Neural crest cell (in vitro differentiated cells): ENCODE measurements around the gene TMEM151B. TPM values are rescaled to one million over a fixed set of nuclear protein-coding genes. Genes with fewer than 3 reads are reported as not detected.
"Not testable (repeated sequence)": the region's sequence is repeated elsewhere in the genome, so short reads cannot be mapped to it uniquely, and the experiment has no call there.

Experiments used
- DNase-seq: peaks from one replicate; pipeline ENCODE4 v3.0.0; 2021; ENCODE audit warnings: low read depth, mixed read lengths, low spot score
- H3K27ac Mint-ChIP-seq: one replicate; pipeline ENCODE4 v1.8.0; 2021; ENCODE audit warnings: mild to moderate bottlenecking, mixed read lengths; ENCODE audit not compliant: unreplicated experiment
- H3K27me3 Mint-ChIP-seq: 2 replicates; pipeline ENCODE4 v1.8.0; 2021; ENCODE audit warnings: low read depth, mild to moderate bottlenecking, mixed read lengths
- H3K36me3 Mint-ChIP-seq: 2 replicates; pipeline ENCODE4 v1.8.0; 2021; ENCODE audit warnings: low read depth, mild to moderate bottlenecking, mixed read lengths
- H3K4me1 Mint-ChIP-seq: 2 replicates; pipeline ENCODE4 v1.8.0; 2021; ENCODE audit warnings: mixed read lengths
- H3K4me3 Mint-ChIP-seq: one replicate; pipeline ENCODE4 v1.8.0; 2021; ENCODE audit warnings: mild to moderate bottlenecking, mixed read lengths
- H3K9me3 Mint-ChIP-seq: 2 replicates; pipeline ENCODE4 v1.8.0; 2021; ENCODE audit warnings: mixed read lengths
- CTCF ChIP-seq: fragments of 200-600 bp; sonication (generic); conservative IDR thresholded peaks from 2 replicates; pipeline ENCODE4 v1.5.0; 2021; ENCODE audit warnings: antibody characterized with exemption, mild to moderate bottlenecking
- total RNA-seq: library from RNA; stranded (reverse); gene quantifications from 2 replicates; pipeline ENCODE4 v1.2.1, GENCODE V29; 2021

TMEM151B gene
- total RNA-seq, 1 donor from 2014 or later: 21.2 TPM

GRCh38 chr6:44321210-44321609 is 51.0 kb downstream of the TMEM151B start:
- DNase-seq: no peak
- no peak overlapping the region for H3K27ac Mint-ChIP-seq
- no peaks in the 10 kb centered on the region for H3K9me3 Mint-ChIP-seq
- no peaks in the 10 kb centered on the region for H3K36me3 Mint-ChIP-seq
- H3K27me3 Mint-ChIP-seq: peaks cover 44% of the 10 kb centered on the region
- H3K4me3 Mint-ChIP-seq: no peak overlapping the region
- H3K4me1 Mint-ChIP-seq: no peaks in the 10 kb centered on the region
- TF ChIP-seq CTCF: no peak

GRCh38 chr6:44327096-44327495 is 56.8 kb downstream of the TMEM151B start:
- Mint-ChIP-seq H3K4me3 (no peak overlapping the region), H3K27ac (no peak overlapping the region), H3K27me3 (peaks cover 16% of the 10 kb centered on the region), H3K9me3 (no peaks in the 10 kb centered on the region), H3K4me1 (peaks cover 11% of the 10 kb centered on the region), H3K36me3 (no peaks in the 10 kb centered on the region)
- TF ChIP-seq CTCF: no peak
- no peak for DNase-seq

- Mint-ChIP-seq H3K9me3 (no peaks in the 10 kb centered on the region), H3K27ac (no peak overlapping the region), H3K4me3 (no peak overlapping the region), H3K36me3 (no peaks in the 10 kb centered on the region), H3K4me1 (peaks cover 11% of the 10 kb centered on the region), H3K27me3 (peaks cover 16% of the 10 kb centered on the region)
- TF ChIP-seq CTCF: no peak
- DNase-seq: no peak
Measured at GRCh38 chr6:44327760-44328159, 57.5 kb downstream of the TMEM151B start.

GRCh38 chr6:44328203-44328602 is 58.0 kb downstream of the TMEM151B start:
- H3K27me3 Mint-ChIP-seq: peaks cover 16% of the 10 kb centered on the region
- H3K4me1 Mint-ChIP-seq: peaks cover 11% of the 10 kb centered on the region
- H3K9me3 Mint-ChIP-seq, DNase-seq, H3K27ac Mint-ChIP-seq, H3K4me3 Mint-ChIP-seq, H3K36me3 Mint-ChIP-seq: not testable (repeated sequence)

GRCh38 chr6:44329858-44330257 is 59.6 kb downstream of the TMEM151B start:
- Mint-ChIP-seq H3K4me3 (no peak overlapping the region), H3K36me3 (no peaks in the 10 kb centered on the region), H3K27me3 (peaks cover 16% of the 10 kb centered on the region), H3K4me1 (peaks cover 11% of the 10 kb centered on the region), H3K27ac (no peak overlapping the region), H3K9me3 (no peaks in the 10 kb centered on the region)
- no peak for TF ChIP-seq CTCF
- no peak for DNase-seq

GRCh38 chr6:44332585-44332984 is 62.3 kb downstream of the TMEM151B start:
- Mint-ChIP-seq H3K27me3 (peaks cover 16% of the 10 kb centered on the region), H3K9me3 (no peaks in the 10 kb centered on the region), H3K36me3 (no peaks in the 10 kb centered on the region), H3K4me3 (no peak overlapping the region), H3K27ac (no peak overlapping the region), H3K4me1 (peaks cover 11% of the 10 kb centered on the region)
- TF ChIP-seq CTCF: no peak
- DNase-seq: no peak
